ENCODE results near the gene IER5L. TPM values are rescaled to one million over a fixed set of nuclear protein-coding genes. Genes with fewer than 3 reads are reported as not detected.

IER5L gene
- polyA plus RNA-seq, 6 donors from 2014 or later: 0.09 TPM; not detected in 4

DNA sequence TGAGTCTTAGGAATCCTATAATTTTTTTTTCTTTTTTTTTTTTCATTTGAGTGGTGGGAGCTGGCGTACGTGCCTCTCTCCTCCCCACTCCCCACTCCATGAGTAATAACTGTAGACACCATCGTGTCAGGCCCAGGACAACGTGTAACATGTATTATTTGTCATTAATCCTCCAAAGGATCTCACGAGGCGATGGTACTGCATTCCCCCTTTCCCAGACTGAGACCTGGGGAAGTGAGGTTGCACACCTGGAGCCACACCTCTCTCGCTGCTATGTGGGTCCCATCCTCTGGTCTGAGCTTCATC is 6.1 kb upstream of the IER5L start:
- Mint-ChIP-seq H3K36me3 (no peaks in the 10 kb centered on the region), H3K27ac (no peak overlapping the region), H3K9me3 (no peaks in the 10 kb centered on the region), H3K4me3 (no peak overlapping the region), H3K27me3 (peaks cover 19 to 40% (median 24%) of the 10 kb centered on the region in 3 donors), H3K4me1 (no peaks in the 10 kb centered on the region)
- ATAC-seq (ENCODE audit: low read depth in 2 of 2) (no peak), DNase-seq (no peak)

- no peaks in the 10 kb centered on the region for H3K4me1 Mint-ChIP-seq
- no peaks in the 10 kb centered on the region for H3K9me3 Mint-ChIP-seq
- peaks cover 15 to 45% (median 29%) of the 10 kb centered on the region in 3 donors for H3K27me3 Mint-ChIP-seq
- H3K4me3 Mint-ChIP-seq: no peak overlapping the region
- DNase-seq: no peak
- no peak for ATAC-seq (ENCODE audit: low read depth in 2 of 2)
- no peaks in the 10 kb centered on the region for H3K36me3 Mint-ChIP-seq
- H3K27ac Mint-ChIP-seq: no peak overlapping the region
Observed at GRCh38 chr9:129183495-129184218, 5.6 kb upstream of the IER5L start.

DNA sequence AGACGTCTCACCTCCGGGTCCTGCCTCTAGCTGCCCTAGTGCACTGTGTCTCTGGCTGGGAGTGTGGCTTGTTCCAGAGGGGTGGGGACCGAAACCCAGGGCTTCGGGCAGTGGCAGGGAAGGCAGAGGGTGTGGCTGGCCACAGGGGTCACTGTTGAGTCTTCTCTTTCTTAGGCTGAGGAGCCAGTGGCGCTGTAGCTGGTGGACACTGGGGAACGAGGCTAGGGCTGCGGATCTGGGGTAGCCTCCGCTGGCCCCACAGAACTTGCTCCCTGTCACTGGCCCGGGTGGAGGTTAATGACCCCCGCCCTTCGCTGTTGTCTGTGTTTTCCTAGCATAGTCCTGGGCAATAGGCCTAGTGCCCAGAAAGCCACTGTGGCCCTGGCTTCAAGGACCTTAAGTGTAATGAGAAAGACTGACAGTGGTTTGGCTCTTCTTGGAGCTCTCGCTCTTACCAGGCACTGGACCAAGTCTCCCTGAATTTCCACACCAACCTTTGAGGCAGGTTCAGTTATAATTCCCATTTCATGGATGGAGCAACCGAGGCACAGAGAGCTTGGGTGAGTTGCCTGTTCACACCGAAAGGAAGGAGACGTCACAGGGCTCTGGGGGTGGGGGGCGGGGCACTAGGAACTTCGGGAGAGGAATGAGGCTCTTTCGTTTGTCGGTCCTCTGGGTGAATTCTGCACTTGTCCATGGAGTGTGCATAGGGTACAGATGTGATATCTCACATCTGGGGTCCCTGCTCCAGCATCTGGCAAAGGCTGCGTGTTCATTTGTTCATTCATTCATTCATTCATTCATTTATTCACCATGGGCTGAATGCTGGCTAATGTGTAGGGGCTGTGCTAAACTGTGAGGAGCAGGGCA is 4.8 kb upstream of the IER5L start:
- ATAC-seq (ENCODE audit: low read depth in 2 of 2): no peak
- Mint-ChIP-seq H3K4me1 (no peaks in the 10 kb centered on the region), H3K4me3 (no peak overlapping the region), H3K27ac (no peak overlapping the region), H3K36me3 (no peaks in the 10 kb centered on the region), H3K27me3 (peaks cover 15 to 45% (median 30%) of the 10 kb centered on the region in 3 donors), H3K9me3 (no peaks in the 10 kb centered on the region)
- DNase-seq: no peak

- Mint-ChIP-seq H3K4me1 (no peaks in the 10 kb centered on the region), H3K4me3 (no peak overlapping the region), H3K9me3 (no peaks in the 10 kb centered on the region)
Observed at GRCh38 chr9:129182122-129182521, 4.1 kb upstream of the IER5L start.

DNA sequence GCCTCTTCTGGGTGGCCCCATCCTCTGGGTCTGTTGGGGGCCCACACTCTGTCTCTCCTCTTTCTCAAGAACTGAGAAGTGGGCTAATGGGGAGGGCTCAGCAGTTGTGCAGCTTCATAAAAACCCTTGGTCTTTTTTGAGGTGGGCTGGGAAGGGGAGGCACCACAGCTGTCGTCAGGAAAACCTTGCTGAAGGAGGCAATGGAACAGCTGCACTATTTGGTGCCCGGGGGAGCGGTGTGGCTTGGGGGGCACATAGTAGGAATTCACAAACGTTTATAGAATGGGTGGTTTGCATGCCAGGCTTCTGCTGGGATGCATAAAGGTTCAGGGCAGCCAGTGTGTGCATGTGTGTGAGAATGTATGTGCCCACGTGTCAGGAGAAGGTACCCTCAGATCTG is 3.2 kb upstream of the IER5L start:
- peaks cover 0 to 3% (median 0%) of the 10 kb centered on the region in 3 donors for H3K4me1 Mint-ChIP-seq
- no peaks in the 10 kb centered on the region for H3K36me3 Mint-ChIP-seq
- peak overlapping the region in 1 of 6 donors; percentile 33 for H3K27ac Mint-ChIP-seq
- peaks cover 15 to 45% (median 30%) of the 10 kb centered on the region in 3 donors for H3K27me3 Mint-ChIP-seq
- ATAC-seq (ENCODE audit: low read depth in 2 of 2): no peak
- no peak overlapping the region for H3K4me3 Mint-ChIP-seq
- no peaks in the 10 kb centered on the region for H3K9me3 Mint-ChIP-seq
- DNase-seq: no peak

More at GRCh38 chr9:129182122-129182521, 4.1 kb upstream of the IER5L start:
- Mint-ChIP-seq H3K27me3 (peaks cover 15 to 45% (median 30%) of the 10 kb centered on the region in 3 donors), H3K36me3 (no peaks in the 10 kb centered on the region), H3K27ac (no peak overlapping the region)
- ATAC-seq (ENCODE audit: low read depth in 2 of 2): no peak
- DNase-seq: no peak

- peaks cover 15 to 42% (median 22%) of the 10 kb centered on the region in 3 donors for H3K27me3 Mint-ChIP-seq
- no peaks in the 10 kb centered on the region for H3K36me3 Mint-ChIP-seq
- H3K27ac Mint-ChIP-seq: no peak overlapping the region
- no peak for ATAC-seq (ENCODE audit: low read depth in 2 of 2)
- peak overlapping the region in 7 of 8 donors; percentile 20 to 89 (median 66) for H3K4me3 Mint-ChIP-seq
- H3K9me3 Mint-ChIP-seq: no peaks in the 10 kb centered on the region
- peaks cover 3 to 15% (median 5%) of the 10 kb centered on the region in 3 donors for H3K4me1 Mint-ChIP-seq
- no peak for DNase-seq
Observed at GRCh38 chr9:129178568-129179382, 714 bp upstream of the IER5L start.

- H3K4me3 Mint-ChIP-seq: peak overlapping the region in 4 of 8 donors; percentile 84 to 89 (median 88)
- peak; percentile 18 to 19 for ATAC-seq (ENCODE audit: low read depth in 2 of 2)
- no peak overlapping the region for H3K27ac Mint-ChIP-seq
- no peaks in the 10 kb centered on the region for H3K9me3 Mint-ChIP-seq
- no peak for DNase-seq
- peaks cover 5 to 19% (median 9%) of the 10 kb centered on the region in 3 donors for H3K4me1 Mint-ChIP-seq
- H3K27me3 Mint-ChIP-seq: peaks cover 18 to 45% (median 32%) of the 10 kb centered on the region in 3 donors
- no peaks in the 10 kb centered on the region for H3K36me3 Mint-ChIP-seq
Observed at GRCh38 chr9:129177443-129177790, 644 bp downstream of the IER5L start.

- Mint-ChIP-seq H3K4me3 (peak overlapping the region; percentile 83 to 94 (median 92)), H3K27me3 (peaks cover 17 to 45% (median 31%) of the 10 kb centered on the region in 3 donors), H3K9me3 (no peaks in the 10 kb centered on the region), H3K27ac (no peak overlapping the region), H3K4me1 (peaks cover 5 to 19% (median 9%) of the 10 kb centered on the region in 3 donors), H3K36me3 (no peaks in the 10 kb centered on the region)
- peak; percentile 17 for DNase-seq
- ATAC-seq (ENCODE audit: low read depth in 2 of 2): no peak
Observed at GRCh38 chr9:129176701-129177442, 1.2 kb downstream of the IER5L start.

DNA sequence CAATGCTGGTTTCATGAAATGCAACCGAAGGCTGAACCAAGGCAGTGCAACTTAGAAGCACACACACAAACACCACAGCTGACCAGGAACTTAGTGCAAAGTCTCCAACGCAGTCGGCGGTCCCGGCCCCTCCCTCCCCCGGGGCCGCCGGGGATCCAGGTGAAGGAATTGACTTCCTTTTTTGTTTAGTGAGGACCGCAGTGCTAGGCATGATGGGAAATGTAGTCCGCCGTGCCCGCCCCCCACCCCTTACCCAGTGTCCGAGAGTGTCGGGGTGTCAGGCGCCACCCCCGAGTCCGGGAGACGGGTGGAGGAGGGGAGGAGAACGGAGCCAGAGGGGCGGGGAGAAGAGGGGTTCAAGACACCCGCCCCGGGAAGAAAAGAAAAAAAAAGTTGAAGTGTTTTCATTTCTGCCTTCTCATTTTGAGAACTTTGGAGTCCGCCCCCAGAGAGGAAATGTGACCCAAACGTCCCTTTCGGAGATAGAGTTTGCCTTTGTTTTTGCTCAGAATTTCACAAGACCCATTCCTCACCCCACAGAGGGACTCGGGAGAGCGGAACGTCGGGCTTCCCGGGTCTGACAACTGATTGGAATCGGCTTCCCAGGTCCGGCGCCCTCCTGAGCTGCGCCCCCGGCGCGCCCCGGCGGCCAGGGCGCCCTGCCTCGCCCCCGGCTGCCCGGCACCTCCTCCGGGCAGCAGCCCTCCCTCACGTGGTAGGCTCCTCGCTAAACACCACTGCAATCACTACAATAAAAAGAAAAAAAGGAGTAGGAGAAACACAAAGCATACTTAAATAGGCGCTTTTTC is 2.0 kb downstream of the IER5L start:
- H3K4me3 Mint-ChIP-seq: peak overlapping the region; percentile 83 to 95 (median 93)
- peak; percentile 8 to 15 for ATAC-seq (ENCODE audit: low read depth in 2 of 2)
- H3K27me3 Mint-ChIP-seq: peaks cover 10 to 45% (median 24%) of the 10 kb centered on the region in 3 donors
- H3K36me3 Mint-ChIP-seq: no peaks in the 10 kb centered on the region
- peaks cover 5 to 19% (median 9%) of the 10 kb centered on the region in 3 donors for H3K4me1 Mint-ChIP-seq
- H3K27ac Mint-ChIP-seq: peak overlapping the region in 3 of 6 donors; percentile 19 to 94 (median 32)
- H3K9me3 Mint-ChIP-seq: no peaks in the 10 kb centered on the region
- DNase-seq: peak; percentile 55

GRCh38 chr9:129175515-129175824 is 2.6 kb downstream of the IER5L start:
- Mint-ChIP-seq H3K36me3 (no peaks in the 10 kb centered on the region), H3K4me3 (peak overlapping the region; percentile 83 to 95 (median 93)), H3K27ac (peak overlapping the region in 3 of 6 donors; percentile 32 to 94 (median 75)), H3K4me1 (peaks cover 5 to 19% (median 9%) of the 10 kb centered on the region in 3 donors), H3K27me3 (peaks cover 10 to 42% (median 24%) of the 10 kb centered on the region in 3 donors), H3K9me3 (no peaks in the 10 kb centered on the region)
- ATAC-seq (ENCODE audit: low read depth in 2 of 2) (no peak), DNase-seq (no peak)

- DNase-seq: peak; percentile 9
- Mint-ChIP-seq H3K4me1 (peaks cover 5 to 19% (median 9%) of the 10 kb centered on the region in 3 donors), H3K9me3 (no peaks in the 10 kb centered on the region), H3K4me3 (peak overlapping the region; percentile 83 to 95 (median 93)), H3K27ac (peak overlapping the region in 2 of 6 donors; percentile 75 to 94), H3K36me3 (no peaks in the 10 kb centered on the region), H3K27me3 (peaks cover 10 to 45% (median 24%) of the 10 kb centered on the region in 3 donors)
- no peak for ATAC-seq (ENCODE audit: low read depth in 2 of 2)
Observed at GRCh38 chr9:129174724-129175514, 3.1 kb downstream of the IER5L start.

Measured in naive B cell (primary cell).